GM23338 (cell line): ENCODE measurements around the gene RASA3. TPM values are rescaled to one million over a fixed set of nuclear protein-coding genes. Genes with fewer than 3 reads are reported as not detected.
"Not testable (repeated sequence)": the region's sequence is repeated elsewhere in the genome, so short reads cannot be mapped to it uniquely, and the experiment has no call there.

Source experiments
- ATAC-seq: fragments of 200-7000 bp; cut with Tn5 transposase; 3 replicates; pipeline ENCODE4 v1.9.1; 2020
- DNase-seq: peaks from one replicate; pipeline ENCODE4 v3.0.0-alpha.2; 2015; ENCODE audit warnings: low spot score
- H2AFZ ChIP-seq: fragments of 200-600 bp; sonication (generic); 2 replicates; pipeline ENCODE4 v1.8.0; 2016; ENCODE audit warnings: antibody characterized with exemption, mild to moderate bottlenecking, moderate library complexity
- H3F3A ChIP-seq: fragments of 200-600 bp; sonication (generic); replicated peaks from 2 replicates; pipeline ENCODE4 v1.8.0; 2017; ENCODE audit warnings: antibody characterized with exemption, mixed run types, low read depth
- H3K27ac ChIP-seq: fragments of 200-600 bp; sonication (generic); 2 replicates; pipeline ENCODE4 v1.6.1; 2016; ENCODE audit warnings: low read depth
- H3K27me3 ChIP-seq: fragments of 200-600 bp; sonication (generic); 2 replicates; pipeline ENCODE4 v1.8.0; 2016; ENCODE audit warnings: mild to moderate bottlenecking, mixed run types, moderate library complexity; ENCODE audit not compliant: insufficient read depth
- H3K36me3 ChIP-seq: fragments of 200-600 bp; sonication (generic); 2 replicates; pipeline ENCODE4 v1.8.0; 2016; ENCODE audit warnings: mild to moderate bottlenecking; ENCODE audit not compliant: insufficient read depth
- H3K4me1 ChIP-seq: fragments of 200-600 bp; sonication (generic); 2 replicates; pipeline ENCODE4 v1.8.0; 2016; ENCODE audit warnings: mild to moderate bottlenecking, moderate library complexity; ENCODE audit not compliant: insufficient read depth
- H3K4me2 ChIP-seq: fragments of 200-600 bp; sonication (generic); 2 replicates; pipeline ENCODE4 v1.7.1; 2017; ENCODE audit warnings: mixed run types
- H3K4me3 ChIP-seq: fragments of 200-600 bp; sonication (generic); 2 replicates; pipeline ENCODE4 v1.6.1; 2016; ENCODE audit warnings: mixed run types
- H3K79me2 ChIP-seq: fragments of 200-600 bp; sonication (generic); replicated peaks from 2 replicates; pipeline ENCODE4 v1.8.0; 2017; ENCODE audit warnings: mild to moderate bottlenecking; ENCODE audit not compliant: insufficient read depth
- H3K9me2 ChIP-seq: fragments of 200-600 bp; sonication (generic); 2 replicates; pipeline ENCODE4 v1.8.0; 2017; ENCODE audit not compliant: insufficient read depth
- H4K20me1 ChIP-seq: fragments of 200-600 bp; sonication (generic); replicated peaks from 2 replicates; pipeline ENCODE4 v1.8.0; 2017; ENCODE audit warnings: mild to moderate bottlenecking; ENCODE audit not compliant: insufficient read depth
- H3K27ac Mint-ChIP-seq: 2 replicates; pipeline ENCODE4 v1.8.0; 2020; ENCODE audit warnings: inconsistent platforms, mild to moderate bottlenecking, moderate library complexity, mixed read lengths
- H3K27me3 Mint-ChIP-seq: 3 replicates; pipeline ENCODE4 v1.8.0; 2022; ENCODE audit warnings: low read depth, mild to moderate bottlenecking, moderate library complexity, mixed read lengths, inconsistent platforms; ENCODE audit not compliant: insufficient read depth, poor library complexity
- H3K36me3 Mint-ChIP-seq: 3 replicates; pipeline ENCODE4 v1.8.0; 2021; ENCODE audit warnings: low read depth, mild to moderate bottlenecking, inconsistent platforms, moderate library complexity, mixed read lengths
- H3K4me1 Mint-ChIP-seq: 3 replicates; pipeline ENCODE4 v1.8.0; 2020; ENCODE audit warnings: mild to moderate bottlenecking, inconsistent platforms, mixed read lengths
- H3K4me3 Mint-ChIP-seq: 3 replicates; pipeline ENCODE4 v1.8.0; 2021; ENCODE audit warnings: moderate library complexity, mild to moderate bottlenecking, inconsistent platforms, mixed read lengths
- H3K9me3 Mint-ChIP-seq: 3 replicates; pipeline ENCODE4 v1.8.0; 2020; ENCODE audit warnings: moderate library complexity, mild to moderate bottlenecking, inconsistent platforms, mixed read lengths
- CREB1 ChIP-seq: fragments of 250-450 bp; sonication (Bioruptor Pico); IDR thresholded peaks from 2 replicates; pipeline ENCODE4 v1.5.0; 2020; ENCODE audit warnings: low read depth, mild to moderate bottlenecking, moderate library complexity
- CTCF ChIP-seq, 2 experiments: fragments of 200-600 bp in 1 of 2; sonication (generic) in 1 of 2; conservative IDR thresholded peaks; 2 replicates each; pipeline versions ENCODE4 v1.5.1 to v1.6.1; 2016 to 2017; ENCODE audit warnings: antibody characterized with exemption in 2 of 2, low read depth in 2 of 2, mild to moderate bottlenecking in 2 of 2, moderate library complexity in 1 of 2
- EZH2 ChIP-seq: fragments of 200-600 bp; sonication (generic); IDR thresholded peaks from one replicate; pipeline ENCODE4 v1.8.0; 2017; ENCODE audit warnings: antibody characterized with exemption, mild to moderate bottlenecking, low read depth; ENCODE audit not compliant: unreplicated experiment
- EZH2phosphoT487 ChIP-seq: fragments of 200-600 bp; sonication (generic); IDR thresholded peaks from one replicate; pipeline ENCODE4 v1.8.1; 2018; ENCODE audit warnings: antibody characterized with exemption; ENCODE audit not compliant: unreplicated experiment
- JUNB ChIP-seq: IDR thresholded peaks from one replicate; pipeline ENCODE4 v1.6.1; 2016; ENCODE audit warnings: antibody characterized with exemption; ENCODE audit not compliant: unreplicated experiment
- NANOG ChIP-seq: IDR thresholded peaks from 2 replicates; pipeline ENCODE4 v1.6.1; 2016; ENCODE audit warnings: antibody characterized with exemption, borderline replicate concordance
- POLR2AphosphoS5 ChIP-seq: IDR thresholded peaks from 2 replicates; pipeline ENCODE4 v1.6.1; 2016; ENCODE audit warnings: antibody characterized with exemption, low read depth
- REST ChIP-seq: IDR thresholded peaks from one replicate; pipeline ENCODE4 v1.6.1; 2018; ENCODE audit warnings: antibody characterized with exemption; ENCODE audit not compliant: unreplicated experiment
- STAT1 ChIP-seq: IDR thresholded peaks from one replicate; pipeline ENCODE4 v1.6.1; 2016; ENCODE audit warnings: antibody characterized with exemption; ENCODE audit not compliant: unreplicated experiment
- ZNF462 ChIP-seq: fragments of 250-450 bp; sonication (Bioruptor Pico); IDR thresholded peaks from 2 replicates; pipeline ENCODE4 v1.5.0; 2020; ENCODE audit warnings: mild to moderate bottlenecking, moderate library complexity
- polyA plus RNA-seq: library from polyadenylated mRNA; unstranded; fragments of >200 nt; fragmentation: Nextera tagmentation; extraction: Ambion mirVana; gene quantifications from 2 replicates; pipeline ENCODE4 v1.2.1, GENCODE V29; 2016
- total RNA-seq: library from RNA; depleted of rRNA; stranded (reverse); fragments of >200 nt; shearing (Covaris generic); gene quantifications from 2 replicates; pipeline ENCODE4 v1.2.3, GENCODE V29; 2014

RASA3 gene
- total and polyA plus RNA-seq, 2 experiments from 2014 or later: 11.2 to 20.7 TPM

- Mint-ChIP-seq H3K27me3 (peaks cover 29% of the 10 kb centered on the region), H3K4me1 (peaks cover 61% of the 10 kb centered on the region)
- Histone ChIP-seq H3K4me1 (peaks cover 31% of the 10 kb centered on the region), H3K79me2 (peaks cover 86% of the 10 kb centered on the region)
- not testable (repeated sequence) for H3K36me3 Mint-ChIP-seq, H3K27me3 ChIP-seq, H3K27ac ChIP-seq, H3K36me3 ChIP-seq, H3K9me2 ChIP-seq, H2AFZ ChIP-seq, H3K4me2 ChIP-seq, H3K4me3 ChIP-seq, H4K20me1 ChIP-seq, H3F3A ChIP-seq, DNase-seq, H3K27ac Mint-ChIP-seq, ATAC-seq, H3K4me3 Mint-ChIP-seq, H3K9me3 Mint-ChIP-seq
These were observed 6.3 kb downstream of the RASA3 start for GRCh38 chr13:114126086-114126485.

GRCh38 chr13:114125589-114125988 is 6.8 kb downstream of the RASA3 start:
- peaks cover 9% of the 10 kb centered on the region for H3F3A ChIP-seq
- H3K4me1 Mint-ChIP-seq: peaks cover 60% of the 10 kb centered on the region
- H3K36me3 Mint-ChIP-seq: no peaks in the 10 kb centered on the region; the same call in 2 of the 3 replicates
- no peaks in the 10 kb centered on the region for H3K27me3 ChIP-seq
- H3K4me3 Mint-ChIP-seq: no peak overlapping the region
- no peak overlapping the region for H3K27ac ChIP-seq
- H4K20me1 ChIP-seq: peaks cover 10% of the 10 kb centered on the region
- TF ChIP-seq STAT1 (no peak), NANOG (no peak), REST (no peak), EZH2phosphoT487 (no peak), POLR2AphosphoS5 (no peak), EZH2 (no peak), JUNB (no peak), ZNF462 (CRISPR knock-in tag) (no peak), CREB1 (CRISPR knock-in tag) (no peak), CTCF (conservative IDR thresholded peaks at IDR 0.05; ENCODE audit: low read depth in 2 of 2) (no peak)
- peaks cover 81% of the 10 kb centered on the region for H3K79me2 ChIP-seq
- H3K36me3 ChIP-seq: no peaks in the 10 kb centered on the region
- H3K9me2 ChIP-seq: no peaks in the 10 kb centered on the region
- H3K27me3 Mint-ChIP-seq: peaks cover 25% of the 10 kb centered on the region
- no peak for ATAC-seq
- H2AFZ ChIP-seq: no peak overlapping the region
- H3K27ac Mint-ChIP-seq: no peak overlapping the region
- peaks cover 33% of the 10 kb centered on the region for H3K4me1 ChIP-seq
- no peak overlapping the region for H3K4me3 ChIP-seq
- no peaks in the 10 kb centered on the region for H3K9me3 Mint-ChIP-seq
- DNase-seq: no peak
- no peak overlapping the region for H3K4me2 ChIP-seq
